ENCODE data around the gene ARIH2.

Gene ARIH2

DNA sequence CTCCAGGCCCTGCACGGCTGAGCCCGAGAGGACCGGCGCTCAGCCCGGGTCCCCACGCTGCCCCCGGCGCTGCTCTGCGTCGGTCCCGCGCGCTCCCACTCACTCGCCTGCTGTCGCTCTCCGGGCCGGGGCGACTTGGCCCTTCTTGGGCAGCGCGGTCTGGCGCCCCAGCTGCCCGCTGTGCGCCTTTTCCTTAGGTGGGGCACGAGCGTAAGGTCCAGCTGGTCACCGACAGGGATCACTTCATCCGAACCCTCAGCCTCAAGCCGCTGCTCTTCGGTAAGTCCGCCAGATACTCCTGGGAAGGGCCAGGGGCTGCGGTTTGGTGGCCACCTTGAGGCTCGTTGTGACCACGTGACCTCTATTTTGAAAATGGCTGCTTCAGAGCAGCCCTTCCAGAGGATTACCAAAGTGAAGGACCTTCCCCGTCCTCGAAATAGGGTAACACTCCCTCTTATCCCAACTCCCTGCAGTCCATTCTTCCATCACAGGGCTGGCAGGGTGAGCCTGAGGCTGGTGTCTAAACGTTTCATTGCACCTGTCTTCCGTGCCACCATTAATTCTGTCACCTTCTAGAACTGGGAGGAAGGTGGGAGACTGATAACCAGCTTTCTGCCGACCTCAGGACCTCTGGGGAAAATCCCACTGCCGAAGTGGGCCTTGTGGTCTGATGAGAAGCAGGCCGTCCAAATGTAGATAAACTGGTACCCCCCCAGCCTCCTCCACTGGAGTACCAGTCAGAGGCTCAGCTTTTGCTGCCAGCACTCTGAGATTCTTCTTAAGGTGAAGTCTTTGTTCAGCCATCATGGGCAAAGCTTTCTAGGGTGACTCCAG, 72.2 kb downstream of the ARIH2 start:
- Histone ChIP-seq H3K27me3 (ENCODE audit: insufficient read depth, poor library complexity, severe bottlenecking) (no peaks in the 10 kb centered on the region), H3K9me3 (ENCODE audit: severe bottlenecking) (no peaks in the 10 kb centered on the region), H3K4me3 (ENCODE audit: severe bottlenecking) (peak overlapping the region; percentile 74), H3K4me1 (ENCODE audit: insufficient read depth, poor library complexity, severe bottlenecking) (no peaks in the 10 kb centered on the region), H3K36me3 (ENCODE audit: low read depth) (no peaks in the 10 kb centered on the region), H3K27ac (ENCODE audit: poor library complexity, severe bottlenecking) (peak overlapping the region; percentile 74)
- DNase-seq (ENCODE audit: low spot score) (no peak), ATAC-seq (ENCODE audit: low read depth) (peak; percentile 9)
- no peak for TF ChIP-seq CTCF (IDR thresholded peaks at IDR 0.05; ENCODE audit: poor library complexity, severe bottlenecking)

DNA sequence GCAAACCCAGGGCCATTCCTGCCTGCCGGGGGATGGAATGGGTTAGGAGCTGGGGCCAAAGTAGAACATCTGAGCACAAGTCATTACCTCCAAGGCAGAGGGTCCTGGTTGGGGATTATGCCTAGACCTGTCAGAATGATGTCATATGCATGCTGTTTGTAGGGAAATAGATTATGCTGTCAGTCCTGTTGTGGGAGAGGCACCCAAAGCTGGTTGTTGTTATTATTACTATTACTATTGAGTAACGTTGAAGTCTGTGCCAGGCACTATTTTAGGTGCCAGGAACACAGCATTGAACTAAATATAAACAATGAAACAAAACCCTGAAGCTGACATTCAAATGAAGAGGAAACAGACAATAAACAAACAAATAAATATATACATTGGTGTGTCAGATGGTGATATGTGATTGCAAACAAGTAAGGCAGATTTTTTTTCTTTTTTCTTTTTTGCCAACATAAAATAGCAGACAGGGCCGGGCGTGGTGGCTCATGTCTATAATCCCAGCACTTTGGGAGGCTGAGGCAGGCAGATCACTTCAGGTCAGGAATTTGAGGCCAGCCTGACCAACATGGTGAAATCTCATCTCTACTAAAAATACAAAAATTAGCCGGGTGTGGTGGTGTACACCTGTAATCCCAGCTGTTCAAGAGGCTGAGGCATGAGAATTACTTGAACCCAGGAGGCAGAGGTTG, 73.4 kb downstream of the ARIH2 start:
- ATAC-seq (ENCODE audit: low read depth): no peak
- TF ChIP-seq CTCF (IDR thresholded peaks at IDR 0.05; ENCODE audit: poor library complexity, severe bottlenecking): no peak
- H3K27me3 ChIP-seq (ENCODE audit: insufficient read depth, poor library complexity, severe bottlenecking): no peaks in the 10 kb centered on the region
- no peaks in the 10 kb centered on the region for H3K4me1 ChIP-seq (ENCODE audit: insufficient read depth, poor library complexity, severe bottlenecking)
- H3K27ac ChIP-seq (ENCODE audit: poor library complexity, severe bottlenecking): no peak overlapping the region
- no peak overlapping the region for H3K4me3 ChIP-seq (ENCODE audit: severe bottlenecking)
- DNase-seq (ENCODE audit: low spot score): no peak
- H3K9me3 ChIP-seq (ENCODE audit: severe bottlenecking): no peaks in the 10 kb centered on the region
- H3K36me3 ChIP-seq (ENCODE audit: low read depth): no peaks in the 10 kb centered on the region

DNA sequence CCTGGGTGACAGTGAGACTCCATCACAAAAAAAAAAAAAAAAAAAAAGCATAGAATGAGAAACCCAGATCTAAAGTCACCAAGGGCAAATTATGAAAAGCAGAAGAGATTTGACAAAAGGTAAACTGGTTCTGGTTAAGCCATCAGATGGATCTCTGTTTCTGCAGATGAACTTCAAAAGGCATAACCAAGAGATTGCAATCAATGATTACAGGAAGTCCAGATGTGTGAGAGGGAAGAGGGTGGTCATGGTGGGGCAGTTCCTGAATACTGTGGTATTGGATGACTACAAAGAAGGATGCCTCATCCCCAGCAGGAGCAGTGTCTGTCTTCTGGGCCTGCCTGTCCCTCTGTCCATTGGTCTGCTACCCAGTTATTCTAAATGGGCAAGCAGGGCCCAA, 75.2 kb downstream of the ARIH2 start:
- H3K36me3 ChIP-seq (ENCODE audit: low read depth): no peaks in the 10 kb centered on the region
- no peaks in the 10 kb centered on the region for H3K9me3 ChIP-seq (ENCODE audit: severe bottlenecking)
- ATAC-seq (ENCODE audit: low read depth): no peak
- no peaks in the 10 kb centered on the region for H3K4me1 ChIP-seq (ENCODE audit: insufficient read depth, poor library complexity, severe bottlenecking)
- H3K4me3 ChIP-seq (ENCODE audit: severe bottlenecking): no peak overlapping the region
- DNase-seq (ENCODE audit: low spot score): no peak
- no peak for TF ChIP-seq CTCF (IDR thresholded peaks at IDR 0.05; ENCODE audit: poor library complexity, severe bottlenecking)
- H3K27ac ChIP-seq (ENCODE audit: poor library complexity, severe bottlenecking): no peak overlapping the region
- no peaks in the 10 kb centered on the region for H3K27me3 ChIP-seq (ENCODE audit: insufficient read depth, poor library complexity, severe bottlenecking)

GRCh38 chr3:48996640-48997039, 78.0 kb downstream of the ARIH2 start:
- DNase-seq (ENCODE audit: low spot score) (no peak), ATAC-seq (ENCODE audit: low read depth) (no peak)
- H3K36me3 ChIP-seq (ENCODE audit: low read depth): no peaks in the 10 kb centered on the region
- H3K27ac ChIP-seq (ENCODE audit: poor library complexity, severe bottlenecking): no peak overlapping the region
- no peak overlapping the region for H3K4me3 ChIP-seq (ENCODE audit: severe bottlenecking)
- no peaks in the 10 kb centered on the region for H3K9me3 ChIP-seq (ENCODE audit: severe bottlenecking)
- no peaks in the 10 kb centered on the region for H3K27me3 ChIP-seq (ENCODE audit: insufficient read depth, poor library complexity, severe bottlenecking)
- no peak for TF ChIP-seq CTCF (IDR thresholded peaks at IDR 0.05; ENCODE audit: poor library complexity, severe bottlenecking)
- H3K4me1 ChIP-seq (ENCODE audit: insufficient read depth, poor library complexity, severe bottlenecking): no peaks in the 10 kb centered on the region

Data from RWPE2 (cell line).